ENCODE data around the gene MYDGF.
A peak's percentile ranks its signal among the peaks of the same experiment; 100 is the strongest.

The MYDGF gene

GRCh38 chr19:4709440-4710280, 39.5 kb upstream of the MYDGF start:
- no peaks in the 10 kb centered on the region for H3K27me3 ChIP-seq (ENCODE audit: control insufficient read depth in 1 of 2, insufficient read depth in 2 of 2, low read length in 2 of 2)
- no peaks in the 10 kb centered on the region for H3K9me3 ChIP-seq (ENCODE audit: low read length)
- peaks cover 19% of the 10 kb centered on the region for H3K4me1 ChIP-seq (ENCODE audit: insufficient read depth, low read length)
- no peak overlapping the region for H3K4me3 ChIP-seq (ENCODE audit: low read depth in 1 of 2, low read length in 2 of 2)
- no peak overlapping the region for H3K27ac ChIP-seq (ENCODE audit: low read depth, low read length)
- H3K36me3 ChIP-seq (ENCODE audit: insufficient read depth, low read length), result peaks cover 33% of the 10 kb centered on the region
- H3K9ac ChIP-seq (ENCODE audit: low read length), result no peak overlapping the region

- no peak overlapping the region for H3K4me3 ChIP-seq (ENCODE audit: low read depth in 1 of 2, low read length in 2 of 2)
- no peaks in the 10 kb centered on the region for H3K27me3 ChIP-seq (ENCODE audit: control insufficient read depth in 1 of 2, insufficient read depth in 2 of 2, low read length in 2 of 2)
- peaks cover 37% of the 10 kb centered on the region for H3K36me3 ChIP-seq (ENCODE audit: insufficient read depth, low read length)
- no peak overlapping the region for H3K9ac ChIP-seq (ENCODE audit: low read length)
- H3K9me3 ChIP-seq (ENCODE audit: low read length), result no peaks in the 10 kb centered on the region
- H3K4me1 ChIP-seq (ENCODE audit: insufficient read depth, low read length), result peaks cover 19% of the 10 kb centered on the region
- peak overlapping the region; percentile 74 for H3K27ac ChIP-seq (ENCODE audit: low read depth, low read length)
Observed at GRCh38 chr19:4707956-4708650, 38.0 kb upstream of the MYDGF start.

GRCh38 chr19:4707322-4707721, 37.2 kb upstream of the MYDGF start:
- H3K9ac ChIP-seq (ENCODE audit: low read length), result no peak overlapping the region
- peaks cover 19% of the 10 kb centered on the region for H3K4me1 ChIP-seq (ENCODE audit: insufficient read depth, low read length)
- no peaks in the 10 kb centered on the region for H3K27me3 ChIP-seq (ENCODE audit: control insufficient read depth in 1 of 2, insufficient read depth in 2 of 2, low read length in 2 of 2)
- H3K27ac ChIP-seq (ENCODE audit: low read depth, low read length), result no peak overlapping the region
- peaks cover 36% of the 10 kb centered on the region for H3K36me3 ChIP-seq (ENCODE audit: insufficient read depth, low read length)
- H3K4me3 ChIP-seq (ENCODE audit: low read depth in 1 of 2, low read length in 2 of 2), result no peak overlapping the region
- H3K9me3 ChIP-seq (ENCODE audit: low read length), result no peaks in the 10 kb centered on the region

GRCh38 chr19:4705413-4706131, 35.4 kb upstream of the MYDGF start:
- H3K27me3 ChIP-seq (ENCODE audit: control insufficient read depth in 1 of 2, insufficient read depth in 2 of 2, low read length in 2 of 2), result no peaks in the 10 kb centered on the region

GRCh38 chr19:4704317-4704673, 34.2 kb upstream of the MYDGF start:
- H3K4me1 ChIP-seq (ENCODE audit: insufficient read depth, low read length), result peaks cover 19% of the 10 kb centered on the region
- H3K27me3 ChIP-seq (ENCODE audit: control insufficient read depth in 1 of 2, insufficient read depth in 2 of 2, low read length in 2 of 2), result no peaks in the 10 kb centered on the region
- no peak overlapping the region for H3K27ac ChIP-seq (ENCODE audit: low read depth, low read length)
- no peak overlapping the region for H3K9ac ChIP-seq (ENCODE audit: low read length)
- H3K9me3 ChIP-seq (ENCODE audit: low read length), result no peaks in the 10 kb centered on the region
- H3K4me3 ChIP-seq (ENCODE audit: low read depth in 1 of 2, low read length in 2 of 2), result no peak overlapping the region
- H3K36me3 ChIP-seq (ENCODE audit: insufficient read depth, low read length), result peaks cover 39% of the 10 kb centered on the region

More at GRCh38 chr19:4705413-4706131, 35.4 kb upstream of the MYDGF start:
- Histone ChIP-seq H3K9ac (ENCODE audit: low read length) (no peak overlapping the region), H3K27ac (ENCODE audit: low read depth, low read length) (no peak overlapping the region), H3K4me1 (ENCODE audit: insufficient read depth, low read length) (peaks cover 19% of the 10 kb centered on the region), H3K9me3 (ENCODE audit: low read length) (no peaks in the 10 kb centered on the region), H3K36me3 (ENCODE audit: insufficient read depth, low read length) (peaks cover 40% of the 10 kb centered on the region), H3K4me3 (ENCODE audit: low read depth in 1 of 2, low read length in 2 of 2) (no peak overlapping the region)

GRCh38 chr19:4703671-4704316, 33.7 kb upstream of the MYDGF start:
- no peaks in the 10 kb centered on the region for H3K9me3 ChIP-seq (ENCODE audit: low read length)
- no peak overlapping the region for H3K4me3 ChIP-seq (ENCODE audit: low read depth in 1 of 2, low read length in 2 of 2)
- H3K4me1 ChIP-seq (ENCODE audit: insufficient read depth, low read length), result peaks cover 19% of the 10 kb centered on the region
- H3K9ac ChIP-seq (ENCODE audit: low read length), result no peak overlapping the region
- H3K27me3 ChIP-seq (ENCODE audit: control insufficient read depth in 1 of 2, insufficient read depth in 2 of 2, low read length in 2 of 2), result no peaks in the 10 kb centered on the region
- H3K36me3 ChIP-seq (ENCODE audit: insufficient read depth, low read length), result peaks cover 39% of the 10 kb centered on the region
- H3K27ac ChIP-seq (ENCODE audit: low read depth, low read length), result no peak overlapping the region

- Histone ChIP-seq H3K4me3 (ENCODE audit: low read depth in 1 of 2, low read length in 2 of 2) (no peak overlapping the region), H3K27ac (ENCODE audit: low read depth, low read length) (no peak overlapping the region), H3K36me3 (ENCODE audit: insufficient read depth, low read length) (peaks cover 40% of the 10 kb centered on the region), H3K9me3 (ENCODE audit: low read length) (no peaks in the 10 kb centered on the region), H3K4me1 (ENCODE audit: insufficient read depth, low read length) (peaks cover 11% of the 10 kb centered on the region), H3K27me3 (ENCODE audit: control insufficient read depth in 1 of 2, insufficient read depth in 2 of 2, low read length in 2 of 2) (no peaks in the 10 kb centered on the region), H3K9ac (ENCODE audit: low read length) (no peak overlapping the region)
Observed at GRCh38 chr19:4702764-4703163, 32.6 kb upstream of the MYDGF start.

GRCh38 chr19:4701557-4701956, 31.4 kb upstream of the MYDGF start:
- Histone ChIP-seq H3K36me3 (ENCODE audit: insufficient read depth, low read length) (peaks cover 52% of the 10 kb centered on the region), H3K27ac (ENCODE audit: low read depth, low read length) (no peak overlapping the region), H3K27me3 (ENCODE audit: control insufficient read depth in 1 of 2, insufficient read depth in 2 of 2, low read length in 2 of 2) (no peaks in the 10 kb centered on the region), H3K9ac (ENCODE audit: low read length) (no peak overlapping the region), H3K9me3 (ENCODE audit: low read length) (no peaks in the 10 kb centered on the region), H3K4me3 (ENCODE audit: low read depth in 1 of 2, low read length in 2 of 2) (no peak overlapping the region), H3K4me1 (ENCODE audit: insufficient read depth, low read length) (no peaks in the 10 kb centered on the region)

GRCh38 chr19:4700693-4700970, 30.5 kb upstream of the MYDGF start:
- no peaks in the 10 kb centered on the region for H3K9me3 ChIP-seq (ENCODE audit: low read length)
- H3K4me3 ChIP-seq (ENCODE audit: low read depth in 1 of 2, low read length in 2 of 2), result no peak overlapping the region
- H3K4me1 ChIP-seq (ENCODE audit: insufficient read depth, low read length), result no peaks in the 10 kb centered on the region
- no peak overlapping the region for H3K27ac ChIP-seq (ENCODE audit: low read depth, low read length)
- no peaks in the 10 kb centered on the region for H3K27me3 ChIP-seq (ENCODE audit: control insufficient read depth in 1 of 2, insufficient read depth in 2 of 2, low read length in 2 of 2)
- H3K9ac ChIP-seq (ENCODE audit: low read length), result no peak overlapping the region
- H3K36me3 ChIP-seq (ENCODE audit: insufficient read depth, low read length), result peaks cover 54% of the 10 kb centered on the region

- Histone ChIP-seq H3K9ac (ENCODE audit: low read length) (no peak overlapping the region), H3K9me3 (ENCODE audit: low read length) (no peaks in the 10 kb centered on the region), H3K4me1 (ENCODE audit: insufficient read depth, low read length) (peaks cover 2% of the 10 kb centered on the region), H3K27me3 (ENCODE audit: control insufficient read depth in 1 of 2, insufficient read depth in 2 of 2, low read length in 2 of 2) (no peaks in the 10 kb centered on the region), H3K36me3 (ENCODE audit: insufficient read depth, low read length) (peaks cover 59% of the 10 kb centered on the region), H3K27ac (ENCODE audit: low read depth, low read length) (no peak overlapping the region), H3K4me3 (ENCODE audit: low read depth in 1 of 2, low read length in 2 of 2) (no peak overlapping the region)
Observed at GRCh38 chr19:4699826-4700692, 29.9 kb upstream of the MYDGF start.
